T1000 (cell line): Measurements from ENCODE around the gene RPN2.

Experiments
- DNase-seq: peaks from one replicate; lab custom pipeline; 2025; ENCODE audit warnings: mixed read lengths; lab: John Stamatoyannopoulos, UW

The RPN2 gene

GRCh38 chr20:37185686-37186085 lies 6.6 kb downstream of the RPN2 start:
- DNase-seq, result no peak

GRCh38 chr20:37188787-37189186 lies 9.7 kb downstream of the RPN2 start:
- no peak for DNase-seq

DNA sequence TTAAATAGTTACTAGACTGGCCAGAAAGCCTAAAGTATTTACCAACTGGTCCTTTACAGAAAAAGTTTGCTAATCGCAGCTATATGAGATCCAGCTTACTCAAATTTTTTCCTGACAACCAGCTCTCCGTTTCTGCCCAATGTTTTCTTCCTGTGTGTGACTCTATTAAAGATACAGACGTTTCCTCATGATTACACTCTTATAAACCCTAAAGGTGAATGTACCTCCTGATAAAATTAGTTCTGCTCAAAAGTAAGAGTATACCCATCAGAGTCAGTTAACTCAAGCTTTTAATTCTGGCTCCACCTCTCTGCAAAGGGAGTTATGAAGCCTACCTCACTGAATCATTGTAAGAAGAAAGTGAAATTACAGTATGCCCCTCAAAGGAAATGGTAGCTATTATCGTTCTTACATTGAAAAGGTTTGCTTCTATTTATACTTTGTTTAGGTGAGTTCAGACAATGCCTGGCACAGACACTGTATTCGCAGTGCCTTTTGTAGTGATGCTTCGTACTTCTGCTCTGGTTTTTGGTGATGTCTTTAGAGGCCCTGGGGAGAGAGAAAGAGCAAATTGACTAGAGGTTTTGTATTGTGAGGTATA lies 10.4 kb downstream of the RPN2 start:
- no peak for DNase-seq

DNA sequence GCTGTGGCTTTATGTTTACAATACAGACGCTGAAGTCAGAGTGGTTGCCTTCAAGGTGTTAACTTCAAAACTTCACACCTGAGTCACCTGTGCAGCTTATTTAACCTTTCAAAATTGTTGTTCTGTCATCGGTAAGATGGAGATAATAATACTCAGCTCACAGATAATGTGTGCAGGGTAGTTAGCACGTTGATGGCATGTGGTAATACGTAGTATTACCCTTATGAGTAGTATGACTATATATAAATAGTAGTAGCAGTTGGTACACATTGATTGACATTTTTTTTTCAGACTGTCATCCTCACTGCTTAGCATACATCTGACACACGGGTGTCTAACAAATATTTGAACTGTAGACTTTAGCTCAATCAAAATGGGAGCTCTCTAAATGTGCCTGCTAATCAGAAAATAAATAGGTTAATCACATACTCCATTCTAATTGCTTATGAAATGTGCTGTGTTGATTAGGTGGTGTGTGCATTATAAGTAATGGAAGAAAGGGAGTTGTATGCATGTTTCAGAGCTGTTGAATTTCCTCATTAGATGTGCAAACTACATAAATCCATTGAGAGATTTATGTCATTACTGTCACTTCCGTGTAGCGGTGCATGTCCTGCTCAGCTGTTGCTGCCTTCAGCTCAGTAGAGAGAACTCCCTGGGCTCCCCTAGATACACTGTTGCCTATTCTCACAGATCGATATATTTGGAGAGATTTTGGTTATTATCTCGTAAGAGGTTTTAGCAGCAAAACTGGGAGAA lies 11.4 kb downstream of the RPN2 start:
- no peak for DNase-seq

- DNase-seq, result peak; percentile 67
Observed at GRCh38 chr20:37192137-37192854, 13.2 kb downstream of the RPN2 start.

GRCh38 chr20:37193226-37193625 lies 14.1 kb downstream of the RPN2 start:
- DNase-seq, result no peak

DNA sequence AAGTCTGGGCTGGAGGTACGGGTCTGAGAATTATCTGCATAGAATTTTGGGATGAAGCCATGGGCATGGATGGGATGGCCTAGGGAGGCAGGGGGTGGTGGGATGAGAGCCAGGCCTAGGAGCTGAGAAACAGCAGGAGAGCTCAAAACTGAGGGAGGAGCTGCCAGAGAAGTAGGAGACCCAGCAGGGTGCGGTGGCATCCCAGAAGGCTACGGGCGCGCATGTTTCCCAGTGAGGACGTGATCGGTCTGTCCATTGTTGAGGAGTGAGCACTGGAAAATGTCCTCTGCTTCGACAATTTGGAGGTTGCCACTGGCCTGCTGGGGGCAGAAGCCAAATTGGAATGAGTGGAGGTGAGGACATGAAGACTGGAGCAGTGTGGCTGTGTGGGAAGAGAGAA lies 14.7 kb downstream of the RPN2 start:
- no peak for DNase-seq

GRCh38 chr20:37194621-37195417 lies 15.7 kb downstream of the RPN2 start:
- DNase-seq, result no peak

GRCh38 chr20:37198932-37199660 lies 20.0 kb downstream of the RPN2 start:
- no peak for DNase-seq

DNA sequence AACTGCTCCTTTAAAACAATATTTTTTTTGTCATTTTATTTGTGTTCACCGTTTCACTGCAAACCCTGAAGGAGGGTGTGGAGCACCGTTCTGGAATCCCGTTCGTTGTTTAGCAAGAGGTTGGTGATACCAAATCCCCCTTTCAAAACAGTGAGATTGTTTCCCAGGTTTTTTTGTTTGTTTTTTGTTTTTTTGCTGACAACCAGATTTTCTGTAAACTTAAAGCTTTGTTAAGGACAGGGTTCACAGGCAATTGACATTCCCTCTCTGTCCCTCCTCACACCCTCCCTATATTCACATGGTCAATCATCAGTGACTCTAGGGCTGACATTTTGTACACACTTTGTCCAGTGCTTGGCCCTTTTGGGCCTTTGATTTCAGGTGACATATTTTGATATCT lies 21.2 kb downstream of the RPN2 start:
- DNase-seq, result no peak

DNA sequence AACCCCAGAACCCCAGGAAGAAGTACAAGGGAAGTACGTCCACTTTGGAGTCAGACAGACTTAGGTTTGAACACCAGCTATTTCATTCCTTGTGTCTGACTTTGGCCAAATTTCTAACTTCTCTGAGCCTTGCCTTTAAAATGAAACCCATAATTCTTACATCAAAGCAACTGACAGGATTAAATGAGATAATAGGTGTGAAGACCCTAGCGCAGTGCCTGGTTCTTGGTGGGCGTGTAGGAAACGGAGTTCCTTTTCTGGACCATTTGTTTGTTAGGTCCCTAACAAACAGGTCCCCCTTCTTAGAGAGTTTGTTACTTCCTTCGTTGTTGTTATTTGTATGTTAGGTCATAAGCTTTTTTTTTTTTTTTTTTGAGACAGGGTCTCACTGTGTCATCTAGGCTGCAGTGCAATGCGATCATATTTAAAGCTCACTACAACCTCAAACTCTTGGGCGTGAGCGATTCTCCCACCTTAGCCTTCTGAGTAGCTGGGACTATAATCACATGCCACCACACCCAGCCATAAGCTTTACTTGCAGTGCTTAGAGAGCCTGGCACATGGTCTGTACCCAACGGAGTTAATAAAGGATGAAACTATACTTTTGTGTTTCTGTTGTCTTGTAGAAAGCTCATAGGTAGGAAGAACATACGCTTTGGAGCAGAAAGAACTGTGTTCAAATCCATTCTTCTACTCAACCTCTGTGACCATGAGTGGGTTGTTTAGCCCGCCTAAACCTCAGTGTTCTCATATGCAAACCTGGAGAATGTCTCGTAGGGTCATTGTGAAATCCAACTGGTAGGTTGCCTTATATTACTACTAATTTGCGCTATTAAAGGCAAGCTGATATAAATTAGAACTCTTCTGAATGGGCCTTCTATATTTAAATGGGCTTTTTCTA lies 22.0 kb downstream of the RPN2 start:
- DNase-seq, result no peak

- no peak for DNase-seq
Observed at GRCh38 chr20:37201827-37202162, 22.7 kb downstream of the RPN2 start.

DNA sequence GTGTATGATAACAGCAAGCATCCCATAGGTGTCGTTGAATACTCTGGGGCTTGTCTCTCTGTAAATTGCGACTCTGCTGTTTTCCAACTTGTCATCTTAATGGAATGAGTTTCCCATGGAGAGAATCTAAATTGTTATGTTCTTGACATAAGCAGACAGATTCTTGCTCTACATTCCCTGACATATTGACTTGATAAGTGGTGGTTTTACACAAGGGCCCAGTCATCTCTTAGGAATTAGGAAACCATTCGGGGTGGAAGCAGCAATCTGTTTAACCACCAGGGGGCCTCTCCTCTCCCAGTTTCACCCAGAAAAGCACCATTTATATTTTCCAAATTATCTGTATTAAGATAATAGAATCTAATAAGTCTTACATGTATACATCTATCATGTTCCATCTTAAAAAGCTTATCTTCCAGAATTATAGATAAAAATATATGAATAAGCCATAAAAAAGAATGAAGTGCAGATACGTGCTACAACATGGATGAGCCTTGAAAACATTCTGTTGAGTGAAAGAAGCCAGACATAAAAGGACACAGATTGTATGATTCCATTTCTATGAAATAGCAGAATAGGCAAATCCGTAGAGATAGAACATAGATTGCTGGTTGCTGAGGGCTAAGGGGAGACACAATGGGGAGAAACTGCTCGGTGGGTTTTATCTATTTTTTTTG lies 23.3 kb downstream of the RPN2 start:
- DNase-seq, result peak; percentile 51

GRCh38 chr20:37204056-37204455 lies 24.9 kb downstream of the RPN2 start:
- DNase-seq, result no peak

DNA sequence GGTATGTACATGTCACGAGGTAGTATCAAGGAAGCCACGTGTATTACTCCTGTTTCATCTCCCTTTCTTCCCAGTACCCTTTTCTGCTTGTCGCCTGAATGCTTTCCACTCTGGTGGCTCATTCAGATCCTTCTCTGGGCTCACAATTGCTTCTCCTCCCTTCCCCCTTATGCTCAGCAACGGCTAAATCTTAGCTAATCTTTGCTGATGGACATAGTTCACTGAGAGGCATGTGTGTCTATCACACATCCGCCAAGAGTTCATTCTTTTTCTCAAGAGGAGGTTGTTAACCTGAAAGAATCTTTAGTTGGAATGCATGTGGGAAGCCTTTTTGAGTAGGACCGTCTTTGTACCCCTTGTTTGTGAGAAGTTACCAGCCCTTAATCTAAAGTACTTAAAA lies 26.0 kb downstream of the RPN2 start:
- no peak for DNase-seq

DNA sequence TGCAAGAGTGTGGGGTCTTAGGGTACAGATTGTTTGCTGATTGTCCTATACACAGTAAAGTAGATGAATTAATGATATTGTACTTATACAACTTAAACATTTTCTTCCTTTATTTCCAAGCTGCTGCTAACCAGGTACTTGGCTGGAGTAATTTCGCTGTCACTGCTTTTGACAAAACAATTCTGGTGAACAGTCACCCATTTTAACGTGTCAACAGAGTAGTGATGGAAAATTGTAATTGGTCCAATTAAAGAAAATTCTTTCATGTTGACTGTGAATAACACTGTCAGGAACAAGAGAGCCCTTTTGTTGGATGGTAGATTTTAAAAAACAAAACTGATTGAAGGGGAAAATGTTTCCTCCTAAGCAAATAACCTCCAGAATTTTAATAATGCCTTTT lies 26.7 kb downstream of the RPN2 start:
- DNase-seq, result no peak

- no peak for DNase-seq
Observed at GRCh38 chr20:37207171-37207570, 28.0 kb downstream of the RPN2 start.

- DNase-seq, result no peak
Observed at GRCh38 chr20:37209193-37209592, 30.1 kb downstream of the RPN2 start.

GRCh38 chr20:37209661-37210314 lies 30.7 kb downstream of the RPN2 start:
- no peak for DNase-seq

- DNase-seq, result no peak
Observed at GRCh38 chr20:37218441-37218840, 39.3 kb downstream of the RPN2 start.
